Measurements from ENCODE around the gene PLCB1.
A peak's percentile ranks its signal among the peaks of the same experiment; 100 is the strongest.
"Not testable (repeated sequence)": the region's sequence is repeated elsewhere in the genome, so short reads cannot be mapped to it uniquely, and the experiment has no call there.

Gene PLCB1

DNA sequence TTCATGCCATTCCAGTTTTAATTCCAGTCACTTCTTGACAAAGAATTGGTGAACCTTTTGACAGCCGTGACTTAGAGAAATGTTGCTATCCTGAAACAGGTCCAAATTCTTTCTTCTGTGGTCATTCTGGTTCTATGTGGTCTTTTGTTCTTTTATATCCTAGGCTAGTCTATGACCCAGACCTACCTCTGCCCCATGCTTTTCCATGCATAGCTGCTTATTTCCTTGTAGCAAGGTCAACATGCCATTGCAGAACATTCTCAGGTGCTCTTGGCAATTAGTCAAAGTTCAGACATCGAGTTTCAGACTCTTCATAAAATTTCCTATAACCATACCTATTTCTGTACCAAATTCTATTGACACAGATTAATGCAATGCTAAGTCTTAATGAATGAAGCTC lies 202.6 kb downstream of the PLCB1 start:
- DNase-seq (ENCODE audit: low spot score), result no peak

DNA sequence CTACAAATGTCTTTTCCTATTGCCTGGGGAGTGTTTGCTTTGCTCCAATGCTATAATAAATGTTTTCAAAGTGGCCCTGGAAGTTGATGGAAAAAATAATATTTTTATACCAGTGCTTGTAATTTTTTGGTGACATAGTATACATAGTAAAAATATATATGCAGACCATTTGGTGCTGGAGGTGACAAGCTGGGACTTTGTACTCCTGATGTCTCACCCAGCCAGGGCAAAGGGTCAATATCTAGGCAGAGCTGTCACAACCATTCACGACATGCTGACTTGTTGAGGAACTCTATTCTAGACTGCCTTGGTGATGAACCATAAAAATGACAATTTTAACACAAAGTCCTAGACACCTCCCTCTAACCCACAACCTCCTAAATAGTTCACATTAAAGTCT lies 203.0 kb downstream of the PLCB1 start:
- DNase-seq (ENCODE audit: low spot score), result no peak

- no peak for DNase-seq (ENCODE audit: low spot score)
Measured at GRCh38 chr20:8335495-8336195, 203.6 kb downstream of the PLCB1 start.

DNA sequence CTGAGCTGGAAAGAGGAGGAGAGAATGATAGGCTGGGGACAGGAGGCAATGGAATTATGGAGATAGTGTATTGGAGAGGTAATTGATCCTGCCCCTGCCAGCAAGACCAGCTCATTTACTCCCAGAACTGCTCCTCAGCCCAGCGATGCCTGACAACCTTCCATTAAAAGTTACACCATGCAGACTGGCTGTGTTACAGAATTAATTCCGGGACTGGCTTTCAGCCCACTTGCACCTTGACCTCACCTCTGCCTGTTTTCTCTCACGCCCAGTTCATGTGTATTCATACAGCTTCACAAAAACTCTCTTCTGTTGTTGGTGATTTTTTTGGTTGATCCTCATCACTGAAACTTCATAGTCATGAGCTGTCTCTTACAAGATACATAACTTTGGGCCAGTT lies 207.3 kb downstream of the PLCB1 start:
- DNase-seq (ENCODE audit: low spot score), result no peak

GRCh38 chr20:8342391-8342790 lies 210.3 kb downstream of the PLCB1 start:
- no peak for DNase-seq (ENCODE audit: low spot score)

DNA sequence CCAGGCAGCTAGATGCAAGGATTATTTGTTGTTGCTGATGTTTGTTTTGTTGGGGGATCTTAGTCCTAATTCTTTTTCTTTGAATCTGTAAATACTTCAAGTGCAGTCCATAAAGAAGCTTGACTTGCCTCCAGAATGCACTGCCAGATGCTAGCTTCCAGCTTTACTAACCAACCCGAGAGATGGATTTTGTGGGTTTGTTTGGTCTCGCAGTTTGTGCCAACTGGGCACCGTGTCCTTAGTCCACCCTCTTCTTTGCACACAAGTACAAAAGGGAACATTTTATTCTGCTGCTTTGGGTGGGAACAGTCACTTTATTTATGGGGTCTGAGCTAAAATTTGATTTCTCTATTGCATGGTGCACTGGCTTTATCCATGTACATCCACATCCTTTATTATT lies 212.0 kb downstream of the PLCB1 start:
- DNase-seq (ENCODE audit: low spot score), result no peak

DNA sequence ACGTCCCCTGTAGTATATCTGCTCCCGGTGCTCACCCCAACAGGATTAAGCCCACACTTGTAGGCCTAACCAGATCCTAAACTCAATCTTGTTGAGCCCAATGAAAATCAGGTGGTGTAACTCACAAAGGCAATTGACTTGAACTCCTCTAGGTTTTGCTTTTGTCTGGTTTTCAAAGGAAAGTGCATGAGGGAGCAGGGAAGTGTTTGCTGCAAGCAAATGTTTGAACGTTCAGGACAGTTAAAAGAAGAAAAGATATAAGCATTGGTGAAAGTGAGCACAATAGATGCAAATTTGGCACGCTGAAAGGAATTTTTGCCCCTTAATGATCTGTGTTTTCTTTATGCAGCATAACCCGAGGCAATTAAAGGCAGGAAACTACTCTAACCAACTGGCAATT lies 212.6 kb downstream of the PLCB1 start:
- DNase-seq (ENCODE audit: low spot score), result no peak

GRCh38 chr20:8346700-8347270 lies 214.7 kb downstream of the PLCB1 start:
- DNase-seq (ENCODE audit: low spot score), result no peak

DNA sequence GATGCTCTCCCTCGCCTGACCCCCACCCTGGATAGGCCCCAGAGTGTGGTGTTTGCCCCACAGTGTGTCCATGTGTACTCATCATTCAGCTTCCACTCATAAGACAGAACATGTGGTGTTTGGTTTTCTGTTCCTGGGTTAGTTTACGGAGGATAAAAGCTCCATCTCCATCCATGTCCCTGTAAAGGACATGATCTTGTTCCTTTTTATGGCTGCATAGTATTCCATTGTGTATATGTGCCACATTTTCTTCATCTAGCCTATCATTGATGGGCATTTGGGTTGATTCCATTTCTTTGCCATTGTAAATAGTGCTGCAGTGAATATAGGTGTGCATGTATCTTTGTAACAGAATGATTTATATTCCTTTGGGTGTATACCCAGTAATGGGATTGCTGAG lies 218.2 kb downstream of the PLCB1 start:
- DNase-seq (ENCODE audit: low spot score), result not testable (repeated sequence)

DNA sequence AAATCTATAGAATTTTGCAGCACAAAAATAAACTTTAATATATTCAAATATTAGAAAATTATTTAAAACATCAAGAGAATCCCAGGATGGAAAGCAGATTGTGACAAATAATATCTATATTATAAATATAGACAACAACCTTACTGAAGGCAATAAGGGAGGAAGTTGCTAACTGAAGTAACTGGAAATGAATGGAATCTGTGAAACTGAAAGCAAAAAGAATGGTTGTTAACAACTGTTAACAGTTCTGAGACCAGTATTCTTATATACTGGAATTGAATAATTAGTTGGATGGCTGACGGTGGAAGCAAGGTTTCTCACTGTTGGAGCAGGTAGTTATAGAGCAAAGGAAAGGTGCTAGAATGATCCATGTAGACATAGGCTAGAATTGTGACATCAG lies 220.4 kb downstream of the PLCB1 start:
- no peak for DNase-seq (ENCODE audit: low spot score)

GRCh38 chr20:8353512-8353911 lies 221.4 kb downstream of the PLCB1 start:
- DNase-seq (ENCODE audit: low spot score), result no peak

- no peak for DNase-seq (ENCODE audit: low spot score)
Measured at GRCh38 chr20:8355453-8355852, 223.4 kb downstream of the PLCB1 start.

DNA sequence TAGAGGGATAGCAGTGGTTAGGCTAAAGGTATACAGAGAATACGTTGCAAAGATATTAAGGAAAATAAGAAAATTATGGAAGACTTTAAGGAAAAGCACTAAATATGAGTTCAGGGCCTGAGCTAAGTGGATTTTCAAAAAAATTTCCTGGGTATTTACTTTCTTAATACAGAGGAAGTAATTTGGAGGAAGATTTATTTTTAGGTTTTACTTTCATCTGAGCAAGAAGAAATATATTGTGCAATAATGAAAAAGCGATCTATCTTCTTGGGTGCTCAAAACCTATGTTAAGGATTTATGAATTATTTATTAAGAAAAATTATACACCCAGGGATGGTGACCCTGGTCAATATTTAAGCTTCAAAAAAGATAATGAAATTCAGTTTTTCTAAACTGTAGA lies 224.7 kb downstream of the PLCB1 start:
- no peak for DNase-seq (ENCODE audit: low spot score)

DNA sequence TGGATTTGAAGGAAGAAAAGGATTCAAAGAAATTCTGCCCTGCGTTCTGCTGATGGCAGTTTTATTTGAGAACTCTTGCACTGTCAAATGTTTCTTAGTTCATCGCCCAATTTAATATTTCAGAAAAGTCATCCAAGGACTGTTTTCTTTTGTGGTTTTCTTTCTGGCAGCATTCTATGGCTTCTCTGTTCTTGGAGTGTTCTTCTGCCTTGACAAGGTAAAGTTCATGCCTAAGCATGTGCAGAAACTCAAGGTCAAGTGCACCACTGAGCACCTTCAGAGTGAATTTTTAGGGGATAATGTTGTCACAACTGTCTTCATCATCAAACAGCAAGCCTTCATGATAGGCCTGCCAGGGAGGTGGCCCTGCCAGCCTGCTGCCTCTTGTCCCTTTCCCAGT lies 225.6 kb downstream of the PLCB1 start:
- DNase-seq (ENCODE audit: low spot score), result no peak

- no peak for DNase-seq (ENCODE audit: low spot score)
Measured at GRCh38 chr20:8360035-8360434, 228.0 kb downstream of the PLCB1 start.

DNA sequence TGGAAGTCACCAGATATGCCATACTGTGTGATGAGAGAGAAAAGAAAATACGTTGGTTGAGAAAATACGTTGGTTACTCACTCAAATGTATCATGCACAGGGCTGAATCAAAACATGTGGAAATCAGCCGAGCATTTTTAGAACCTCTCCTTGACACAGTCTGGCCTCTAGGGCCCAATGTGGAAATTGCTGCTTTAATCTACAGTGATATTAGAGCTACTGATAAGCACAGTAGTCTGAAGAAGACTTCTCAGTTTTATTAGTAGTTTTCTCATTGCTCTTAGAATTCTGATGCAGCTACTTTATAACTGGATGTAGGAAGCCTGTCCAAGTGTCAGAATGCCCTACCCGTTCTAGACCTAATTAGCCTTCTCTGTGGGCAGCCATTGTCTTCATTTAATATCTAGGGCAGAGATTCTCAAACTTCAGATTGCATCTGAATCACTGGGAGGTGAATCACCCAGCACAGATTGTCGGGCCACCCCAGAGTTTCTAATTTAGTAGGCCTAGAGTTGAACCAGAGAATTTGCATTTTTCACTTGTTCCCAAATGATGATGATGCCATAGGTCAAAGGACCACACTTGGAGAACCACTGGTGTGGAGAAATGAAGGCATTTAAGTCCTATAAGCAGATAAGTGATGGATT lies 229.1 kb downstream of the PLCB1 start:
- peak; percentile 17 for DNase-seq (ENCODE audit: low spot score)

- no peak for DNase-seq (ENCODE audit: low spot score)
Measured at GRCh38 chr20:8361779-8362178, 229.7 kb downstream of the PLCB1 start.

- no peak for DNase-seq (ENCODE audit: low spot score)
Measured at GRCh38 chr20:8362457-8362856, 230.4 kb downstream of the PLCB1 start.

DNA sequence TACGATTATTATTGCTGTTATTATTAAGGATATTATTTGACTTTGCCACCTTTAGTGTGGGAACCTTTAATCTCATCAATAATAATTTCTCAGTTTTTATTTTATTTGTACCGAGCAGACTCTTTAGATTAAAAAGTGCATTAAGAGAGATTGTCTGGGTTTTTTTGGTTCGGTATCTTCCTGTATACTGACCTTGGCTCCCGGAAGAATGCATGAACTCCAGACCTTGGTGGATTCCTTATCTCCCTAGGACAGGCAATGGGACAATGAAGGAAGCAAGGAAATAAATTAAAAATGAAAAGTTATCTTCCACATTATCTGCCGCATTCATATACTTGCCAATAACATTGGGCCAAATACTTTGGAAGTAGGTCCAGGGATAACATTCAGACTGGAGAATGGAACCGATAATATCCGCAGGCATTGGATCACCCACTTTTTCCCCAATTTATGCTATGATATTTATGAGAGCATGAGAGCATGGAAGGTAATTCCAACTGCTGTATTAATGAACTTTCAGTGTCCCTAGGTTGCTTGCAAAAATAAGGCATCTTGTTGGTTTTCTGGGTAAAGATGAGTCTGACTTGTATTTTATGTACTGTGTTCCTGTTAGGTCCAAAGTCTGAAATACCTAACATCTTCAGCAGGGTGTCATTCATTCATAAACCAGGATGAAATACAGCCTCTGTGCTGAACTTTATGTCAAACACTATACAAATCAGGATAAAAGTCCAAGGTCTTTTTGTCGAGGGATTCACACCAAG lies 232.1 kb downstream of the PLCB1 start:
- DNase-seq (ENCODE audit: low spot score), result no peak

GRCh38 chr20:8364734-8365078 lies 232.6 kb downstream of the PLCB1 start:
- DNase-seq (ENCODE audit: low spot score), result no peak

GRCh38 chr20:8365634-8366033 lies 233.6 kb downstream of the PLCB1 start:
- DNase-seq (ENCODE audit: low spot score), result no peak

- DNase-seq (ENCODE audit: low spot score), result no peak
Measured at GRCh38 chr20:8366303-8366923, 234.3 kb downstream of the PLCB1 start.

DNA sequence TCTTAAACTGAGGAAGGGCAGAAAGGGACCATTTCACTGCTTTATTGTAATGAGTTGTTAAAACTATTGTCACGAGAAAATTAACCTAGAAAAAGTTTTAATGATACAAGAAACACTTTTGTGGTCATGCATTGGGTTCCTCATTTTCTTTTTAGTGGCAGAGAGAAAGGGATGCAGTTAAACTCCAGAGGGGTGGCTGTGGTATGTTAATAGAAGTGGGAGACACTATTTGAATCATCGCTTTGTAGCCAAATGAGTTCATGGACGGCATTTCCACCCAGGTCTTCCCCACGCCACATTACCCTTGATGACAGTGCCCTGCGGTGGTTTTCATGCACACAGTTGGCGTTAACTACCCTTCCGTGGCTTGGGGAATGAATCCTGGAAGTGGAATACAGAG lies 235.6 kb downstream of the PLCB1 start:
- DNase-seq (ENCODE audit: low spot score), result no peak

Measured in AG08396 (cell line).